ENCODE results near the gene POFUT1. TPM values are rescaled to one million over a fixed set of nuclear protein-coding genes. Genes with fewer than 3 reads are reported as not detected.
"Not testable (repeated sequence)": the region's sequence is repeated elsewhere in the genome, so short reads cannot be mapped to it uniquely, and the experiment has no call there.

Gene POFUT1
- total RNA-seq, 4 donors from 2014 or later, result 26.0 to 49.4 (median 32.4) TPM

GRCh38 chr20:32249030-32249738 is 41.5 kb downstream of the POFUT1 start:
- H3K27ac ChIP-seq, result no peak overlapping the region
- H3K4me1 ChIP-seq, result no peaks in the 10 kb centered on the region
- H3K4me3 ChIP-seq, result no peak overlapping the region
- TF ChIP-seq CTCF (IDR thresholded peaks at IDR 0.05) (no peak), POLR2A (IDR thresholded peaks at IDR 0.05) (no peak), EP300 (IDR thresholded peaks at IDR 0.05) (no peak)
- DNase-seq (ENCODE audit: low spot score in 2 of 2), result no peak
- H3K36me3 ChIP-seq, result no peaks in the 10 kb centered on the region
- H3K9me3 ChIP-seq, result no peaks in the 10 kb centered on the region
- WGBS, 2 donors, result 88% methylated on average over 9 of the region's 9 CpGs
- no peaks in the 10 kb centered on the region for H3K27me3 ChIP-seq

GRCh38 chr20:32251470-32251869 is 43.8 kb downstream of the POFUT1 start:
- no peaks in the 10 kb centered on the region for H3K27me3 ChIP-seq
- WGBS, 2 donors, result 69 to 75% methylated on average over 3 of the region's 3 CpGs
- TF ChIP-seq POLR2A (IDR thresholded peaks at IDR 0.05), result no peak
- no peak for TF ChIP-seq CTCF (IDR thresholded peaks at IDR 0.05)
- no peak for TF ChIP-seq EP300 (IDR thresholded peaks at IDR 0.05)
- H3K36me3 ChIP-seq, result no peaks in the 10 kb centered on the region
- no peaks in the 10 kb centered on the region for H3K4me1 ChIP-seq
- DNase-seq (ENCODE audit: low spot score in 2 of 2), result no peak
- no peak overlapping the region for H3K27ac ChIP-seq
- no peak overlapping the region for H3K4me3 ChIP-seq
- H3K9me3 ChIP-seq, result no peaks in the 10 kb centered on the region

- Histone ChIP-seq H3K27ac (no peak overlapping the region), H3K9me3 (no peaks in the 10 kb centered on the region), H3K4me3 (no peak overlapping the region), H3K4me1 (no peaks in the 10 kb centered on the region), H3K27me3 (no peaks in the 10 kb centered on the region), H3K36me3 (no peaks in the 10 kb centered on the region)
- no peak for DNase-seq (ENCODE audit: low spot score in 2 of 2)
- WGBS, 2 donors, result 91 to 93% methylated on average over 6 of the region's 6 CpGs
- TF ChIP-seq CTCF (IDR thresholded peaks at IDR 0.05), result no peak
- no peak for TF ChIP-seq POLR2A (IDR thresholded peaks at IDR 0.05)
- no peak for TF ChIP-seq EP300 (IDR thresholded peaks at IDR 0.05)
Measured at GRCh38 chr20:32252189-32252588, 44.5 kb downstream of the POFUT1 start.

- not testable (repeated sequence) for DNase-seq (ENCODE audit: low spot score in 2 of 2); H3K27ac ChIP-seq; H3K36me3 ChIP-seq; H3K4me3 ChIP-seq; H3K9me3 ChIP-seq; H3K4me1 ChIP-seq; H3K27me3 ChIP-seq
- WGBS, 2 donors, result 95% methylated on average over 10 of the region's 10 CpGs
Measured at GRCh38 chr20:32260973-32261372, 53.3 kb downstream of the POFUT1 start.

GRCh38 chr20:32261644-32262043 is 54.0 kb downstream of the POFUT1 start:
- no peak overlapping the region for H3K27ac ChIP-seq
- no peak overlapping the region for H3K4me3 ChIP-seq
- no peaks in the 10 kb centered on the region for H3K36me3 ChIP-seq
- no peaks in the 10 kb centered on the region for H3K4me1 ChIP-seq
- no peaks in the 10 kb centered on the region for H3K27me3 ChIP-seq
- no peaks in the 10 kb centered on the region for H3K9me3 ChIP-seq
- DNase-seq (ENCODE audit: low spot score in 2 of 2), result no peak
- 54 to 63% methylated on average over 2 of the region's 2 CpGs for WGBS, 2 donors
- TF ChIP-seq POLR2A (IDR thresholded peaks at IDR 0.05), result no peak
- no peak for TF ChIP-seq CTCF (IDR thresholded peaks at IDR 0.05)
- no peak for TF ChIP-seq EP300 (IDR thresholded peaks at IDR 0.05)
